Fibroblast of lung (primary cell): ENCODE measurements around the gene MYO9A. TPM values are rescaled to one million over a fixed set of nuclear protein-coding genes. Genes with fewer than 3 reads are reported as not detected.
A peak's percentile ranks its signal among the peaks of the same experiment; 100 is the strongest.
"Not testable (repeated sequence)": the region's sequence is repeated elsewhere in the genome, so short reads cannot be mapped to it uniquely, and the experiment has no call there.

Experiments used
- DNase-seq, 2 donors: peaks; one replicate each; pipeline versions ENCODE4 v3.0.0 to v3.0.0-alpha.2; 2010; ENCODE audit warnings: low read depth in 2 of 2
- H2AFZ ChIP-seq: 2 replicates; pipeline ENCODE4 v1.5.1; 2012; ENCODE audit warnings: low read length, control low read depth, inconsistent platforms
- H3K27ac ChIP-seq: 2 replicates; pipeline ENCODE4 v1.5.1; 2011; ENCODE audit warnings: low read length, control low read depth; ENCODE audit not compliant: insufficient read depth
- H3K27me3 ChIP-seq: 2 replicates; pipeline ENCODE4 v1.5.1; 2011; ENCODE audit warnings: mild to moderate bottlenecking, low read length; ENCODE audit not compliant: control insufficient read depth, insufficient read depth
- H3K36me3 ChIP-seq: 2 replicates; pipeline ENCODE4 v1.5.1; 2011; ENCODE audit warnings: low read length; ENCODE audit not compliant: control insufficient read depth, insufficient read depth
- H3K4me1 ChIP-seq: 2 replicates; pipeline ENCODE4 v1.5.1; 2011; ENCODE audit warnings: low read length; ENCODE audit not compliant: control insufficient read depth, insufficient read depth; ENCODE audit errors: extremely low read depth
- H3K4me2 ChIP-seq: 2 replicates; pipeline ENCODE4 v1.5.1; 2011; ENCODE audit warnings: low read length, control low read depth; ENCODE audit not compliant: insufficient read depth; ENCODE audit errors: extremely low read depth
- H3K4me3 ChIP-seq, 4 experiments: fragments of 200-600 bp in 1 of 4; sonication (generic) in 1 of 4; replicated peaks in 1 of 4; 2 replicates each; pipeline ENCODE4 v1.5.1; 2011 to 2016; ENCODE audit warnings: low read length in 4 of 4, low read depth in 3 of 4, mild to moderate bottlenecking in 3 of 4, control low read depth in 2 of 4, inconsistent platforms in 1 of 4, mixed read lengths in 1 of 4; ENCODE audit not compliant: insufficient read depth in 1 of 4; ENCODE audit errors: control extremely low read depth in 1 of 4
- H3K79me2 ChIP-seq: 2 replicates; pipeline ENCODE4 v1.5.1; 2012; ENCODE audit warnings: mild to moderate bottlenecking, low read length, inconsistent platforms; ENCODE audit not compliant: control insufficient read depth, insufficient read depth
- H3K9ac ChIP-seq: 2 replicates; pipeline ENCODE4 v1.5.1; 2011; ENCODE audit warnings: mild to moderate bottlenecking, low read length, control low read depth; ENCODE audit not compliant: insufficient read depth
- H3K9me3 ChIP-seq: 2 replicates; pipeline ENCODE4 v1.5.1; 2012; ENCODE audit warnings: low read depth, low read length; ENCODE audit not compliant: control insufficient read depth, insufficient read depth
- H4K20me1 ChIP-seq: 2 replicates; pipeline ENCODE4 v1.5.1; 2011; ENCODE audit warnings: low read length; ENCODE audit not compliant: control insufficient read depth, insufficient read depth; ENCODE audit errors: extremely low read depth
- CTCF ChIP-seq, 2 donors: IDR thresholded peaks in 1 of 2; conservative IDR thresholded peaks in 1 of 2; 1 replicate in 1 of 2; 2 replicates in 1 of 2; pipeline ENCODE4 v1.5.1; 2011 to 2012; ENCODE audit warnings: low read length in 2 of 2, control low read depth in 1 of 2, inconsistent platforms in 1 of 2, low read depth in 1 of 2, mild to moderate bottlenecking in 1 of 2
- EZH2 ChIP-seq: IDR thresholded peaks from 2 replicates; pipeline ENCODE4 v1.5.1; 2012; ENCODE audit warnings: low read length, control low read depth, mild to moderate bottlenecking; ENCODE audit errors: missing control alignments
- polyA plus RNA-seq, 2 donors: library from polyadenylated mRNA; depleted of rRNA in 1 of 2; stranded (reverse) in 1 of 2; unstranded in 1 of 2; fragments of >200 nt; gene quantifications; 2 replicates each; pipeline ENCODE4 v1.2.1, GENCODE V29; 2011 to 2012; ENCODE audit warnings: missing spikeins in 1 of 2
- total RNA-seq: library from RNA; depleted of rRNA; stranded (reverse); fragments of >200 nt; gene quantifications from 2 replicates; pipeline ENCODE4 v1.2.1, GENCODE V29; 2014

The MYO9A gene
- total and polyA plus RNA-seq, 2 donors (not counting 1 experiment from before 2014, with no cell fraction given), result 12.8 to 48.6 TPM

- H3K4me2 ChIP-seq, result peak overlapping the region; percentile 15
- no peaks in the 10 kb centered on the region for H4K20me1 ChIP-seq
- no peaks in the 10 kb centered on the region for H3K36me3 ChIP-seq
- no peak overlapping the region for H3K27ac ChIP-seq
- H3K4me1 ChIP-seq, result no peaks in the 10 kb centered on the region
- TF ChIP-seq CTCF (conservative IDR thresholded peaks at IDR 0.05 in 1 of 2, IDR thresholded peaks at IDR 0.05 in 1 of 2; ENCODE audit: low read depth in 1 of 2, low read length in 2 of 2), result no peak
- TF ChIP-seq EZH2, result no peak
- H3K9me3 ChIP-seq, result no peaks in the 10 kb centered on the region
- H2AFZ ChIP-seq, result no peak overlapping the region
- DNase-seq, result no peak
- no peak overlapping the region for H3K9ac ChIP-seq
- peaks cover 2% of the 10 kb centered on the region for H3K79me2 ChIP-seq
- no peak overlapping the region for H3K4me3 ChIP-seq
- no peaks in the 10 kb centered on the region for H3K27me3 ChIP-seq
These were observed 84.7 kb downstream of the MYO9A start for GRCh38 chr15:72033285-72033684.

GRCh38 chr15:72021604-72022003 is 96.3 kb downstream of the MYO9A start:
- H3K4me3 ChIP-seq, result no peak overlapping the region
- TF ChIP-seq EZH2 (no peak), CTCF (conservative IDR thresholded peaks at IDR 0.05 in 1 of 2, IDR thresholded peaks at IDR 0.05 in 1 of 2; ENCODE audit: low read depth in 1 of 2, low read length in 2 of 2) (no peak)
- no peak overlapping the region for H3K9ac ChIP-seq
- no peaks in the 10 kb centered on the region for H3K9me3 ChIP-seq
- no peaks in the 10 kb centered on the region for H3K4me1 ChIP-seq
- H3K27ac ChIP-seq, result no peak overlapping the region
- H3K27me3 ChIP-seq, result no peaks in the 10 kb centered on the region
- no peaks in the 10 kb centered on the region for H3K36me3 ChIP-seq
- H3K79me2 ChIP-seq, result no peaks in the 10 kb centered on the region
- no peak overlapping the region for H3K4me2 ChIP-seq
- no peak for DNase-seq
- no peak overlapping the region for H2AFZ ChIP-seq
- H4K20me1 ChIP-seq, result no peaks in the 10 kb centered on the region

GRCh38 chr15:72020799-72021198 is 97.2 kb downstream of the MYO9A start:
- no peak for DNase-seq
- H3K4me3 ChIP-seq, result no peak overlapping the region
- TF ChIP-seq CTCF (conservative IDR thresholded peaks at IDR 0.05 in 1 of 2, IDR thresholded peaks at IDR 0.05 in 1 of 2; ENCODE audit: low read depth in 1 of 2, low read length in 2 of 2) (no peak), EZH2 (no peak)
- H3K4me2 ChIP-seq, result no peak overlapping the region
- no peak overlapping the region for H2AFZ ChIP-seq
- H3K9ac ChIP-seq, result no peak overlapping the region
- H3K36me3 ChIP-seq, result no peaks in the 10 kb centered on the region
- no peaks in the 10 kb centered on the region for H3K79me2 ChIP-seq
- H3K9me3 ChIP-seq, result no peaks in the 10 kb centered on the region
- H4K20me1 ChIP-seq, result no peaks in the 10 kb centered on the region
- no peaks in the 10 kb centered on the region for H3K27me3 ChIP-seq
- H3K27ac ChIP-seq, result no peak overlapping the region
- H3K4me1 ChIP-seq, result no peaks in the 10 kb centered on the region

GRCh38 chr15:72014555-72014954 is 103.4 kb downstream of the MYO9A start:
- H2AFZ ChIP-seq, H3K36me3 ChIP-seq: not testable (repeated sequence)

More at GRCh38 chr15:72014555-72014954, 103.4 kb downstream of the MYO9A start:
- not testable (repeated sequence) for H4K20me1 ChIP-seq, H3K27ac ChIP-seq, H3K27me3 ChIP-seq, H3K79me2 ChIP-seq, H3K9me3 ChIP-seq, H3K4me1 ChIP-seq, H3K4me2 ChIP-seq, H3K4me3 ChIP-seq, H3K9ac ChIP-seq, DNase-seq
